ENCODE results near the gene FKBP3.

DNA sequence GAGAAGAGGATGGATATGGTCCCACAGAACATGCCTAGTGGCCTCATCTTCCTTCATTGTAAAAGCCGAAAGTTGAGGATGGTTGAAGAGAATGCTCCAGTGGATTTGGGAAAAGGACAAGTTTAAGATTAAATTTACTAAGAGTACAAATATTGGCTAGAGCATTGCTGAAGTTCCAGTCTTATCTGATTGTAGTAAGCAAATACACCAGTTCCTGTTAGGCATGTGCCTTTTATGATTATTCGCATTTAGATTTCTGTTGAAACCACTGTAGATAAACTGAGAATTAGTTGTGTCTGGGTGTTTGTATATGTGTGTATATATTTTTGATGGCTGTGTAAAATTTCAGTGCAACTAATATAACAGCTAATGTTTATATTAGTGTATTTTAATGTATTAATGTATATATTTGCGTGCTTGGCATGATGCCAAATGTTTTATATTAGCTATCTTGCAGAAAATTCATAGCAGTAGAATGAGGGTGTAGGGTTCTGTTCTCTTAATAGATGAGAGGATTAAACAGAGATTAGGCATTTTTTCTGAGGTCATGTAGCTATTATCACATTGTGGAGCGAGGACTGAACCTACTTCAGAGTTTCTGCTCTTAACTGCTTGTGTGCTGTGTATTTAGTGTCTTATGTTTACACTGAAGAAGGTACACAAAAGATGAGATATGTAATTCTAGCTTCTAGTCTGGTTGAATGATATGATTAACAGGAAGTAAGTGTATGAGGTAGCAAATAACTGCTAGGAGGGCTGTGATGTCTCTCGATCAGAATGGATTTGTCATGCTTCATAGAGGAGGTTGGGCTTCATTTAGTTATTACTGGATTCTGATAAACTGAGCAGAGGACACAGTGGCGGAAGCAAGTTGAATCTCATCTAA, 21.1 kb downstream of the FKBP3 start:
- TF ChIP-seq, protein P1, sequence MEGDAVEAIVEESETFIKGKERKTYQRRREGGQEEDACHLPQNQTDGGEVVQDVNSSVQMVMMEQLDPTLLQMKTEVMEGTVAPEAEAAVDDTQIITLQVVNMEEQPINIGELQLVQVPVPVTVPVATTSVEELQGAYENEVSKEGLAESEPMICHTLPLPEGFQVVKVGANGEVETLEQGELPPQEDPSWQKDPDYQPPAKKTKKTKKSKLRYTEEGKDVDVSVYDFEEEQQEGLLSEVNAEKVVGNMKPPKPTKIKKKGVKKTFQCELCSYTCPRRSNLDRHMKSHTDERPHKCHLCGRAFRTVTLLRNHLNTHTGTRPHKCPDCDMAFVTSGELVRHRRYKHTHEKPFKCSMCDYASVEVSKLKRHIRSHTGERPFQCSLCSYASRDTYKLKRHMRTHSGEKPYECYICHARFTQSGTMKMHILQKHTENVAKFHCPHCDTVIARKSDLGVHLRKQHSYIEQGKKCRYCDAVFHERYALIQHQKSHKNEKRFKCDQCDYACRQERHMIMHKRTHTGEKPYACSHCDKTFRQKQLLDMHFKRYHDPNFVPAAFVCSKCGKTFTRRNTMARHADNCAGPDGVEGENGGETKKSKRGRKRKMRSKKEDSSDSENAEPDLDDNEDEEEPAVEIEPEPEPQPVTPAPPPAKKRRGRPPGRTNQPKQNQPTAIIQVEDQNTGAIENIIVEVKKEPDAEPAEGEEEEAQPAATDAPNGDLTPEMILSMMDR (IDR thresholded peaks at IDR 0.05) = no peak
- TF ChIP-seq POLR2A (IDR thresholded peaks at IDR 0.05) = no peak
